DND-41 (cell line): ENCODE measurements around the gene HDHD3.

Experiments
- CTCF ChIP-seq: IDR thresholded peaks from 2 replicates; pipeline ENCODE4 v1.5.1; 2012; ENCODE audit warnings: borderline replicate concordance, low read length, moderate library complexity, mild to moderate bottlenecking; ENCODE audit not compliant: poor library complexity, severe bottlenecking; ENCODE audit errors: extremely low read depth
- EZH2 ChIP-seq: IDR thresholded peaks from 3 replicates; pipeline ENCODE4 v1.6.1; 2012; ENCODE audit warnings: borderline replicate concordance, low read depth, mild to moderate bottlenecking, moderate library complexity, low read length, inconsistent platforms; ENCODE audit not compliant: severe bottlenecking

GRCh38 chr9:113355040-113355596, 21.7 kb downstream of the HDHD3 start:
- peak; percentile 17 for TF ChIP-seq CTCF
- TF ChIP-seq EZH2, result no peak
